HFF-Myc (cell line): ENCODE measurements around the gene RNASEH2B.

Source experiments
- DNase-seq: peaks from one replicate; pipeline ENCODE4 v3.0.0-alpha.2; 2011; ENCODE audit warnings: low read depth; ENCODE audit errors: extremely low read depth
- H3K4me3 ChIP-seq: replicated peaks from 2 replicates; pipeline ENCODE4 v1.5.1; 2011; ENCODE audit warnings: low read depth, mild to moderate bottlenecking, control low read depth, low read length
- CTCF ChIP-seq: IDR thresholded peaks from 2 replicates; pipeline ENCODE4 v1.5.1; 2012; ENCODE audit warnings: mild to moderate bottlenecking, low read depth, low read length, control low read depth; ENCODE audit errors: missing control alignments

RNASEH2B gene

DNA sequence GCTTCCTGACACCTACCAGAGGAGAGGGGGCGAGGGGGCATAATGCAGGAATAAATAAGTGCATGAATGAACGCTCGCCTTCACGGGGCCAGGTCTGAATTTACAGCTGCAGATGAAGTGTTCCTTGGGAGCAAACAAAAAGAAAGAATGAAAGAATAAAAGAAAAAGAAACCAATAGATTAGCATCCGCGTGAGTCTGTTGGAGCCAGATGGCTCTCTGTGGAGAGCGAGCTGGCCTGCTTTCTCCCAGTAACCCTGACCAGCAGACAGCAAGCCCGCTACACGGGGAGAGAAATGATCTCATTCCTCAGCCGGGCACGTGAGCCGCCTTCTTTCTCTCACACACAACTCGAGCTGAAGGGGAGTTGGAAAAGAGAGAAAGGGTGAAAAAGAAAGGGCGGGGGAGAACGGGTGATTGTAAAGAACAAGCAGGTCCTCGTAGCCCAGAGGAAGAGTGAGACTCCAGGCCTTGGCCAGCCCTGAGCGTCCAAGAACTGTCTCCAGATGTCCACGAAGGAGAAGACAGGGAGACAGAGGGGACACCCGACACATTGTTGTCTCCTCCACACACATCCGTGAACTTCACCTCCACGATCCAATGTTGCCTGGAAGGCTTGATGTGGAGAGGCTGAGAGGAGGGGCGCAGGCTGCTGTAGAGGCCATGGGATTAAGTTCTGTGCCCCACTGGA lies 81.4 kb downstream of the RNASEH2B start:
- no peak for TF ChIP-seq CTCF
- H3K4me3 ChIP-seq = no peak overlapping the region
- peak; percentile 15 for DNase-seq

GRCh38 chr13:50991579-50992521 lies 82.3 kb downstream of the RNASEH2B start:
- no peak for TF ChIP-seq CTCF
- DNase-seq = no peak
- no peak overlapping the region for H3K4me3 ChIP-seq

GRCh38 chr13:50993371-50993770 lies 83.8 kb downstream of the RNASEH2B start:
- no peak overlapping the region for H3K4me3 ChIP-seq
- TF ChIP-seq CTCF = no peak
- no peak for DNase-seq

DNA sequence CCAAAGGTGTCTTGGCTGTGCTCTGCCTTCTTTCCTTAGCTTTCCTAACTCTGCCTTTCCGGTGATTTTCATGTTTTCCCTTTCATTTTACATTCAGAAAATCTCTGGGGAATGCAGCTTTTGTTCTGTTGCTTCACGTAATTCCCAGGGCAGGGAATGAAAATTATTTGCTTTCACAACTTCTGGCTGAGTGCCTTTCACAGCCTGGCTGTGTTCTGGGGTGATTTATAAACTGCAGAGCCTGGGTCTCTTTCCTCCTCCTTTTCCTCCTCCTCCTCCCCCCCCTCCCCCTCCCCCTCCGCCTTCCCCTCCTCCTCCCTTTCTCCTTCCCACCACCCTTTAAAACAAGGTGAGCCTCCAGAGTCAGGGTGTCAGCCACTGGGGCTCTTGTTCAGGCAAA lies 84.3 kb downstream of the RNASEH2B start:
- no peak for DNase-seq
- TF ChIP-seq CTCF = no peak
- H3K4me3 ChIP-seq = no peak overlapping the region

- TF ChIP-seq CTCF = no peak
- H3K4me3 ChIP-seq = no peak overlapping the region
- DNase-seq = no peak
Observed at GRCh38 chr13:50994651-50995050, 85.1 kb downstream of the RNASEH2B start.

GRCh38 chr13:50995854-50996253 lies 86.3 kb downstream of the RNASEH2B start:
- no peak for TF ChIP-seq CTCF
- DNase-seq = no peak
- H3K4me3 ChIP-seq = no peak overlapping the region
